Parathyroid adenoma (tissue), 2 donors: ENCODE measurements around the gene RARA.

Experiments used
- H2AFZ ChIP-seq: fragments of 300-600 bp; sonication (generic); one replicate; pipeline ENCODE4 v1.7.0; 2017; ENCODE audit warnings: antibody characterized with exemption, mild to moderate bottlenecking
- H3K27ac ChIP-seq: fragments of 300-600 bp; sonication (generic); one replicate; pipeline ENCODE4 v1.7.0; 2017
- H3K27me3 ChIP-seq: fragments of 300-600 bp; sonication (generic); one replicate; pipeline ENCODE4 v1.7.0; 2017; ENCODE audit warnings: low read length; ENCODE audit not compliant: control insufficient read depth, insufficient read depth
- H3K36me3 ChIP-seq: fragments of 300-600 bp; sonication (generic); one replicate; pipeline ENCODE4 v1.7.0; 2017; ENCODE audit warnings: low read length; ENCODE audit not compliant: control insufficient read depth, insufficient read depth
- H3K4me1 ChIP-seq: fragments of 300-600 bp; sonication (generic); one replicate; pipeline ENCODE4 v1.7.0; 2017; ENCODE audit warnings: control low read depth
- H3K4me2 ChIP-seq: fragments of 300-600 bp; sonication (generic); one replicate; pipeline ENCODE4 v1.7.0; 2017; ENCODE audit warnings: low read length
- H3K4me3 ChIP-seq: fragments of 300-600 bp; sonication (generic); one replicate; pipeline ENCODE4 v1.7.0; 2017; ENCODE audit warnings: low read depth, low read length
- H3K79me2 ChIP-seq: fragments of 300-600 bp; sonication (generic); one replicate; pipeline ENCODE4 v1.7.0; 2017; ENCODE audit warnings: control low read depth
- H3K9ac ChIP-seq: fragments of 300-600 bp; sonication (generic); one replicate; pipeline ENCODE4 v1.7.0; 2017; ENCODE audit warnings: mild to moderate bottlenecking
- H3K9me3 ChIP-seq: fragments of 300-600 bp; sonication (generic); one replicate; pipeline ENCODE4 v1.7.0; 2017; ENCODE audit warnings: low read length; ENCODE audit not compliant: control insufficient read depth
- CTCF ChIP-seq: fragments of 300-600 bp; sonication (generic); IDR thresholded peaks from one replicate; pipeline ENCODE4 v1.7.0; 2017; ENCODE audit warnings: antibody characterized with exemption, mild to moderate bottlenecking
- donor health status: primary hyperparathyroidism.

Gene RARA

GRCh38 chr17:40356990-40357881, 48.3 kb downstream of the RARA start:
- no peak for TF ChIP-seq CTCF
- H3K27ac ChIP-seq: no peak overlapping the region
- H3K4me3 ChIP-seq: no peak overlapping the region
- no peak overlapping the region for H3K4me2 ChIP-seq
- no peak overlapping the region for H3K9ac ChIP-seq
- no peaks in the 10 kb centered on the region for H3K79me2 ChIP-seq
- H3K4me1 ChIP-seq: peaks cover 3% of the 10 kb centered on the region
- H2AFZ ChIP-seq: no peak overlapping the region
- no peaks in the 10 kb centered on the region for H3K36me3 ChIP-seq
- H3K27me3 ChIP-seq: no peaks in the 10 kb centered on the region
- no peaks in the 10 kb centered on the region for H3K9me3 ChIP-seq

GRCh38 chr17:40358323-40359038, 49.5 kb downstream of the RARA start:
- Histone ChIP-seq H3K36me3 (no peaks in the 10 kb centered on the region), H3K9ac (no peak overlapping the region), H3K27ac (no peak overlapping the region), H3K4me2 (peak overlapping the region; percentile 56), H3K9me3 (no peaks in the 10 kb centered on the region), H3K79me2 (no peaks in the 10 kb centered on the region), H3K4me1 (peaks cover 3% of the 10 kb centered on the region), H3K4me3 (no peak overlapping the region), H2AFZ (peak overlapping the region; percentile 71), H3K27me3 (no peaks in the 10 kb centered on the region)
- peak; percentile 98 for TF ChIP-seq CTCF

GRCh38 chr17:40360091-40360490, 51.1 kb downstream of the RARA start:
- H3K27ac ChIP-seq: no peak overlapping the region
- H3K27me3 ChIP-seq: no peaks in the 10 kb centered on the region
- H3K4me1 ChIP-seq: no peaks in the 10 kb centered on the region
- H3K36me3 ChIP-seq: no peaks in the 10 kb centered on the region
- H3K4me2 ChIP-seq: no peak overlapping the region
- H3K4me3 ChIP-seq: no peak overlapping the region
- H3K79me2 ChIP-seq: no peaks in the 10 kb centered on the region
- no peak overlapping the region for H2AFZ ChIP-seq
- TF ChIP-seq CTCF: no peak
- no peaks in the 10 kb centered on the region for H3K9me3 ChIP-seq
- H3K9ac ChIP-seq: no peak overlapping the region

GRCh38 chr17:40361063-40361924, 52.3 kb downstream of the RARA start:
- Histone ChIP-seq H3K9ac (no peak overlapping the region), H3K27me3 (no peaks in the 10 kb centered on the region), H3K9me3 (no peaks in the 10 kb centered on the region), H3K4me3 (no peak overlapping the region), H3K4me1 (no peaks in the 10 kb centered on the region), H3K4me2 (no peak overlapping the region), H3K27ac (no peak overlapping the region), H2AFZ (no peak overlapping the region), H3K36me3 (no peaks in the 10 kb centered on the region), H3K79me2 (no peaks in the 10 kb centered on the region)
- no peak for TF ChIP-seq CTCF
